ENCODE data around the gene DNAH6.
"Not testable (repeated sequence)": the region's sequence is repeated elsewhere in the genome, so short reads cannot be mapped to it uniquely, and the experiment has no call there.

DNAH6 gene

DNA sequence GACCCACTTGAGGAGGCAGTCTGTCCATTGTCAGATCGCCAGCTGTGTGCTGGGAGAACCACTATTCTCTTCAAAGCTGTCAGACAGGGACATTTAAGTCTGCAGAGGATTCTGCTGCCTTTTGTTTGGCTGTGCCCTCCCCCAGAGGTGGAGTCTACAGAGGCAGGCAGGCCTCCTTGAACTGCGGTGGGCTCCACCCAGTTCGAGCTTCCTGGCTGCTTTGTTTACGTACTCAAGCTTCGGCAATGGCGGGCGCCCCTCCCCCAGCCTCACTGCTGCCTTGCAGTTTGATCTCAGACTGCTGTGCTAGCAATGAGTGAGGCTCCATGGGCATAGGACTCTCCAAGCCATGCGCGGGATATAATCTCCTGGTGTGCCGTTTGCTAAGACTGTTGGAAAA is 5.3 kb upstream of the DNAH6 start:
- DNase-seq (ENCODE audit: low spot score) = not testable (repeated sequence)

DNA sequence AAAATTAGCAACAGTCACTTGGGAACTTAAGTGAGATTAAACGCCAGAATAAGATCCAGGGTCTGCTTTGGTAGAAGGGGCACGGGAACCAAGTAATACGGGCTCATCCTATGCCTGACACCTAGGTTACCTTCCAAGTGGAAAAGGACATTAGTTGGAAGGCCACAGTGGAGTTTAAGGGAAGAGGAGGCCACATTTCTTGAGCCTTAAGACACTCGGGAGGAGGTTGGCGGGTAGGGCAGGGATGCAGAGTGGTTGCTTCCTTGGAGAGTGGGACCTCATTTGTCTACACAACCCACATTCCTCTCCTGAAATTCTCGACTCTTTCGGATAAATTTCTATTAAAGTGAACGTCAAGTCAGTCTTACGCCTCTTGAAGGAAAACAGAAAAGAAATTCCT is 510 bp upstream of the DNAH6 start:
- DNase-seq (ENCODE audit: low spot score) = no peak

DNA sequence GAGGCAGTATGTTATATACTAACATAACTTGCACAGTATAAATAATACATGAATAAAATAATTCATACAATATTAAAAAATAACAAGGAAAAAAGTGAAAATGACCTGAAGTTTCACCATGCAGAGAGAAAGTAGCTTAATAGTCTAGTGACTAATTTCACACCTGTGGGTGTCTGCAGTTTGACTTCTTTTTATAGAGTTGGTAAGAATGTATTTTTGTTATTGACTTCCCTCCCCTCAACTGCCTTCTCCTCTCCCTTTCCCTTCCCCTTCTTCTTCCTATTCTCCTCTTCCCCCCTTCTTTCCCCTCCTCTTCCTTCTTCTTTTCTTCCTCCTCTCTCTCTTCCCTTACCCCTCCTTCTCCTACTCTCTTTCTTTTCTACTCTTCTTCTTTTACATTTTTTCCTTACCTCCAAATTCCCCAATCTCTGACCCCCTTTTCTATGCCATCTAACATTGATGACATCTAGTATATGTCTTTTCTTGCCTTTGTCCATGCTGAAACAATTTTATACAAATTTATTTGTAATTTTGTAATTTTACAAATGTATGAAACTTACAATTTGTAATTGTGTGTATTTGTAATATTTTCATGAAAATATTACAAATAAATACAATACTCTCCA is 3.1 kb downstream of the DNAH6 start:
- no peak for DNase-seq (ENCODE audit: low spot score)

DNA sequence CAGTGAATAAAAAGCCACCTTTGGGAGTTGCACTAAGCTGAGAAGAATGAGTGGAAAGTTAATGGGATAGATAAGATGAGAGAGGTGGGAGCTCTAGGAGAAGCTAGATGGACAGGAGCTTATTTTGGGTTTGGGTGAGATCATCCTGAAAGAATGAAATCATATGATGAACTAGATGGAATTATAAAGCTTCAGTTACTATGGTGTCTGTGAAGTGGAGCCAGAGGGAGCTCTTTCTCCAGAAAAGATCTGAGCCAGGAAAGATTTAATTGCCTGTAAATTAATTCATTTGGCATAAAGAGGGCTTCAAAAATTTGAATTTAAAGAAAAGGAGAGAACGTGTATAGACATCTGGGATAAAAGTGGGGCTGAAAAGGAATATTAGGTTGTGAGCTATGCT is 10.3 kb downstream of the DNAH6 start:
- DNase-seq (ENCODE audit: low spot score) = peak; percentile 16

DNA sequence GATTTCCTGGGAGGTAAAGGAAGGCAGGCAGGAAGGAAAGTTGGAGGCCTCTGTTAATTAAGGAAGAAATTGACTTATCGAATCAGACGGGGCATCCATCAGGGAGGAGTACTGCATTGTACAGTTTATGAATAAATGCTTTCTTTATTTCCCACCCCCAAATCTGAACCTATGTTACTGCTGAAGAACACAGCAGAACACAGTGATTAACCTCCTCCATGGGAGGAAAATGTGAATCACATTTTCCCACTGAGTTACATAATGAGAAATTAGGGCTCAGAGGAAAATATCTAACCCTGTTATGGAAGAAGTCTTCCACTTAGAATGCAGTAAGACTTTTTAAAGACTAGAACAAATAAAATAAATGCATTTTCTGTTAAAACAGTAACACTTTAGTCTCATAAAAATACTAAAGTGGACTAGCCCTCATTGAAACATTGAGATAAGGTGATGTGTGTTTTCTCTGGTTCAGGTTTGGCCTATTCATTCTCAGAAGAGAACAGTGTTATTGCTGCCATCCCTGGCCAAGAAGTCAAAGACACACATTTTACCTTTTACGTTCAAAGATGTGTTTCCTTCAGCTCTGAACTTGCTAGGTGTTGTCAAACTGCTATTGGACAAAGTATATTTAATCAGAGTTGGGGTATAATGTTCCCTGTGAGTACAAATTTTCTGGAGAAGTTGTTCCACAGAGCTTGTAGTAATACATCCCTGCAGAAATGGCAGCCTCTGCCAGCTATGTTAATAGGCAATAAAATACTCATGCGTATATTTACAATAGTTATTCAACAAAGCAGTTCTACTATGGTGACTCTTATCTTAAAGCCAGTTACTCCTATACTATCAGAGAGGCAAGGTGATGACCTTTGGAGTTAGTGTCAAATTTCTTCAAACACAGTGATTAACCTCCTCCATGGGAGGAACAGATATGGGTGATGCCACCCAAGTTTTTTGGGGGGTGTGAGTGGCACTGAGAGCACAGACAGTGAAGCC is 11.1 kb downstream of the DNAH6 start:
- DNase-seq (ENCODE audit: low spot score) = no peak

DNA sequence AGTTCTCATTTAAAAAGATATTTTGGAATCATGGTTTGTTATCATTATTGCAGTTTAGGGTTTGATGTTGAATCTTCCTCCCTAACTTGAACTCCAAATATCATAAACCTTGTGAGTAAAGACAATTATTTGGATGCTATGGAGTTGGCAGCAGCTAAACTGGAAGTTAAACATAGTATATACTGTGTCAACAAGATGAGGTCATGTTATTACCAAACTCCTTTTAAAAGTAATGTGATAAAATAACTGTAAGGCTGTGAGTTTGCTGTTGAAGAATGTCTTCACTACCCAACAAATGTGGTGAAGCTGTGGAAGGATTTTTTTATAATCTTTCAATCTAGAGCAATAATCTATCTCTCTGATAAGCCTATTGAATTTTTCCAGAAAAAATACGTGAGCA is 16.0 kb downstream of the DNAH6 start:
- DNase-seq (ENCODE audit: low spot score) = no peak

DNA sequence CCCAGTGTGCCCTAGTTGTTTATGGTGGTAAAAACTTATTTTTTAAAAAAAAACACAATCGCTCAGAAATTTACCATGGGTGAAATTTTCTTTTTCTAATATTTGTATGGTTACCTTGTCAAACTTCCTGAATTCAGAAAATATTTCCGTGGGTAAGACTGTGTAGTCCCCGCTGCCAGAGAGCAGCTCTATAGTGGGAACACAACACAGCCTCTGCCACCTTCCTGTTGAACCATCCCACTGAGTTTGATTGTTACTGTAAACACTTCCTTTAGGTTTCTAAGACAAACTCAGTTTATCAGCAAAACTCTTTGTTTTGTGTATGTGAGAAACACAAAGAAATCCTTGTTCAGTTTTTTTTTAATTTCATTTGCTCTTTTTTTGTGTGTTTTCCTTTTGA is 17.9 kb downstream of the DNAH6 start:
- DNase-seq (ENCODE audit: low spot score) = no peak

DNA sequence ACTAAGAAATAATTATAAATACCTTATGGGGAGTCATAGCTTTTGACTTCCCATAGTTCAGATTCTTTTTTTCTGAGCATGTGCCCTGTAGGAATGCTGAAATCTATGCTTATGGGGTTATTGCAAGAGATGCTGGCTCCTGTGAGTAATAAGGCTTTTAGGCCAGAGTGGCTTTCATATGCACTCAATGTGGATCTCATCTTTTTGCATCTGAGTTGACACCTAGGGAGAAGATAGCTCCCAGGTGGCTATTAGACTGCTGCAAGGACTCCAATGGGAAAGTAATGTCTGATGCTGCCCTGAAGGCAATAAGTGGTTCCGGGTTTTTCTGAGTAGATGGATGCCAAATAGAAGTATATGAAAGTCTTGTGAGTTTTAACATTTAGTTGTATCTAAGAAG is 21.0 kb downstream of the DNAH6 start:
- DNase-seq (ENCODE audit: low spot score) = no peak

DNA sequence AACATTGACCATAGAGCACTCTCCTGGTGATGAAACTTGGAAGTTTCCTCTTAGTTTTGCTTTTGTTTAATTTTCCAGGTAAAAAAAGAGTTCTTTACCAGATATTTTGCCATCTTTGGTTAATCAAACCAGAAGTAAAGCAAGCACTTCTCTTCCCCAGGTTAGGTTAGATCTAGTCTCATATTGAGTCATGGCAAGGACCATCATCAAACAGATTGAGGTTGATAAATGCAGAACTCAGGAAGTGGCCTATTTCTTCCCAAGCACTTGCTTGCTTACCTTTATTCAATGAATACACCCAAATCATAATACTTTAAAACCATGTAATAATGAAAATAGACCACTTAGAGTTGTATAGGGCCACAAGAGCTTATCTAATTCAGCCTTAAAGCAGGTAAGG is 23.4 kb downstream of the DNAH6 start:
- no peak for DNase-seq (ENCODE audit: low spot score)

DNA sequence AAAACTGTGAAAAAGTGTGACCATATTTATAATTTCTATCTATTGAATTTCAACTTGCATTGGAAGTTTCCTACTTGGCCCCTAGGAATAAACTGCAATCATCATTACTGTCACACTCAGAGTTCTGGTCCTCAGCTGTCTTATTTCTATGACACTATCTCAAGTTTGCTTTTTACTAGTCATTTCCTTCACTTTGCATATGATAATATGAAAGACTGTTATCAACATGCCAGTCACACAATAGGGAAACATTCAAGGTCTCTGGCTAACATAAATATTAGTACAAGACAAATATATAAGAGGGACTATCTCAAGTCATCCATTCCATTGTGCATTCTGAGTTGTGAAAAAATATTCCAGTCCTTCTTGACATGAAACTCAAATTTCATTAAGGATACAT is 28.7 kb downstream of the DNAH6 start:
- DNase-seq (ENCODE audit: low spot score) = no peak

DNA sequence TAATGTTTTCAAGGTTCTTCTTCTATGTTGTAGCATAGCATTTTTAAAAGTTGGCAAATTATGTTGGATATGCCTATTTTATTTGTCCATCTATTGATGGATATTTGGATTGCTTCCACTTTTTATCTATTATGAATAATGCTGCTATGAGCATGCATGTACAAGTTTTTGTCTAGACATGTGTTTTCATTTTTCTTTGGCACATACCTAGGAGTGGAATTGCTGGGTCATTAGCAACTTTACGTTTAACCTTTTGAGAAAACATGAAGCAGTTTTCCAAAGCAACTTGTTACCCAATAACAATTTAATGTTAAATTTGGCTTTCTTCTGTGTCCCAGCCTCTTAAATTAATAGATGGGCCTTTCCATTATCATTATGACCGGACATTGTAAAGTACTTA is 30.3 kb downstream of the DNAH6 start:
- no peak for DNase-seq (ENCODE audit: low spot score)

DNA sequence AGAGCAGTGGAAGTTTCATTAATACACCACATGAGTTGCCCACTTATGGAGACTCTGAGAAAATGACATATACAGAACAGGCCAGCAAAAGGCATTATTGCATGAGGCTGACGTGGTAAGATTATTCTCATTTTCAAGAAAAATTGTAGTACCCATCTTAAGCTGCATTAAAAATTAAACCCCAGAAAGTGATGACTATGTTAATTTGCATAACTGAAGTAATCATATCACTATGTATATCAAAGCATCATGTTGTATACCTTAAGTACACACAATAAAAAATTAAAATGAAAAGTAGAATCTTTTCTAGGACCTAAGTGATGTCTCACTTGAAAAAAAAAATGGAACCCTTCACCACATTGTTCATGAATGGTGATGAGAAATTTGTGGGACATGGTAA is 32.0 kb downstream of the DNAH6 start:
- DNase-seq (ENCODE audit: low spot score) = no peak

DNA sequence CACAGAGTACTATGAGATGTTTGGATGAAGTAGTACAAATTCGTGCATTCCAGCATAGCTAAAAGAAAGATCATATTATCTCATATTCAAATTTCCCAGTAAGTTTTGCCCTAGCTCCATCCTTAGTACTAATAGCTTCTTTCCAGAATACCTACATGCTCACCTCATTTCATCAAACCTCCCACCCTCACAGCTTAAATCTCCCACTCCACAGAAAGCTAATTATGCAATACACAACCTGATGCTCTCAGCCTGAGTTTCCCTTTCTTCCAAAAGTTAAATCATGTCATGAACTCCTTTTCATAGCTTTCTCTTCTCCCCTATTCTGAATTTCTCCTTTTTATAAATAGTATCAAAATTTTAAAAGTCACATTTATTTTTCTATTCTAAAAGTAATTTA is 34.6 kb downstream of the DNAH6 start:
- DNase-seq (ENCODE audit: low spot score) = no peak

DNA sequence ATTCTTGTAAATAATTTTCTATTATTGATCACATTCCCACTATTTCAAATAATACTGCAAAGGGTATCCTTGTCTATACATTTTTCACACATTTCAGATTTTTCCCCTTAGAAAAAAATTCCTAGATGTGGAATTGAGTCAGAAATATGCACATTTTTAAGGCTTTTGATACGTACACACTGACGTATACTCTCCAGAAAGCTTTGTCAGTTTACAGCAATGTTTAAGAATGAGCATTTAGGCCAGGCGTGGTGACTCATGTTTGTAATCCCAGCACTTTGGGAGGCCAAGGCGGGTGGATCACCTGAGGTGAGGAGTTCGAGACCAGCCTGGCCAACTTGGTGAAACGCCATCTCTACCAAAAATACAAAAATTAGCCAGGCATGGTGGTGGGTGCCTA is 35.2 kb downstream of the DNAH6 start:
- not testable (repeated sequence) for DNase-seq (ENCODE audit: low spot score)

DNA sequence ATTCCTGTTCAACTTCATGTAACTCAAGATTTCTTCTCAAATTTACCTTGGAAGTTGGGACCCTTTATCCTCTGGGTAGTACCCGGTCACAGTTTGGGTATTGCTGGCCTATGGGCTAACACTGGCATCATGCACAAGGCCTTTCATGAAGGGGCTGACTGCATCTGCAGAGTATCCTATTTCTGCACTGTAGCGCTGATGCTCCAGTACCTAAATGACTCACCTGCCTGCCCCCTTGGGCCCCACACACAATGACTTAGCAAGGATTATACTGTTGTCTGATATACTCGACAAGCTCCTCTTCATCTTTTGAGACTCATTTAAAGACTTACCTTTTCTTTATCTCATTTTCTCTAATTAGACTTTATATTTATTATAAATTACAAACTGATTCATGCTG is 39.9 kb downstream of the DNAH6 start:
- no peak for DNase-seq (ENCODE audit: low spot score)

DNA sequence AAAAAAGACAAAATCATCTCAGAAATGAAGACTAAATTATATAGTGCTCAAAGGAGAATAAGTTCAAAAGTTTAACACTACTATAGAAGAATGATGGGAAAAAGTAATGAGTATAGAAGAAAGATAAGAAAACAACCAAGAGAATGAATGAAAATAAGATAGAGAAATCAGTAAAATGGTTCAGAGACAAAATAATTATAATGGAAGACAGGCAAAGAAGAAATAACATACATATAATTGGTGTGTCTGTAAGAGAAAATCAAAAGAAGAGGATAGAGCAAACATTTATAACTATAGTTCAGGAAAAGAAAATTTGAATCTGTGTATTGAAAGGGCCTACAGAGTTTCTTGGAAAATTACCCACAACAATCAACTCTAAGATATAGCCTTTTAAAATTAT is 43.5 kb downstream of the DNAH6 start:
- DNase-seq (ENCODE audit: low spot score) = no peak

DNA sequence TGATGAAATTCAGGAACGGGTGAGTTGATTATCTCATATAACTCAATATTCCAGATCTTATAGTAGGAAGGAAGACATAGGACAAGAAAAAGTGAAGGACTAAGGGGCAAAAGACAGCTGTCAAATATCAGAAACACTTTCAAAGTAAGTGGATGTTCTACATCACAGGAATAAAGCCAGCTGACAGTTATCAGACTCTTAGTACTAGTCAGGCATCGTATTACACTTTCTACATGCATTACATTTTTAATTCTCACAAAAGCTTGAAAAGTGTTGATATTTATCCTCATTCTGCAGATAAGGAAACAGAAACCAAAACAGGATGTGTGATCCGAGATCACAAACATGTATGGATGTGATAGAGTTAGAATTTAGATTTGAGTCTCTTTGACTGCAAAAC is 63.4 kb downstream of the DNAH6 start:
- DNase-seq (ENCODE audit: low spot score) = no peak

DNA sequence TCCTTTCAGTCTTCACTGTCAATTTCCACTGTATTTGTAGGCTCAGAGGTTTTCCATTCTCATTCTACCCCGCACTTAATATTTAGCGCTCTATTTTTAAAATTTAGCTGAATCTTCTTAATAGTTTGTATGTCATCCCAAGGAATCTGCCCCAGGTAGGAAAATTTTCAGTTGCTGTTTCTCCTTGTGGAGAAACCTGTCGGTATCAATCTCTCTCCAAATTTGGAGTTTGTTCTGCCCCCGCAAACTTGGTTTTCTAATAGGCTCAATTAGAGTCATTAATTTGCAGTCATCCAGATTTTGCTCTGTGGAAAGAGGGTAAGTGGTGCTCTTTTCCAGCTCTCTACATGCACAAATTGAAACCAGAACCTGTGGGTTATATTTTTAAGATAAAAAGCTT is 87.6 kb downstream of the DNAH6 start:
- no peak for DNase-seq (ENCODE audit: low spot score)

DNA sequence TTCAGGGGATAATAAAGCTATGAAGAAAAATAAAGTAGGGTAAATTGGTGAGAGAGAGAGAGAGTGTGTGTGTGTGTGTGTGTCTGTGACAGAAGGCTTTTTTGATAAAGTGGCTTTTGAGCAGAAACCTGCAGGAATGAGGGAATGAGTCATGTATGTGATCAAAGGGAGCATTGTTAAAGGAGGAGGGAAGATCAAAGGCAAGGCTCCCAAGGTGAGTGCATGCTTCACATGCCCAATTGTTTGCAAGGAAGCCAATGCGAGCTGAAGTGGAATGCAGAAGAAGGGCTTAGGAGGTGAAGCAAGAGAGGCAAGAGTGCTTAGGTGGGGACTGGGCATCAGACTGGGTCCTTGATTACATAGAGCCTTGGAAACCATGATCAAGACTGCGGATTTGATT is 96.8 kb downstream of the DNAH6 start:
- no peak for DNase-seq (ENCODE audit: low spot score)

DNA sequence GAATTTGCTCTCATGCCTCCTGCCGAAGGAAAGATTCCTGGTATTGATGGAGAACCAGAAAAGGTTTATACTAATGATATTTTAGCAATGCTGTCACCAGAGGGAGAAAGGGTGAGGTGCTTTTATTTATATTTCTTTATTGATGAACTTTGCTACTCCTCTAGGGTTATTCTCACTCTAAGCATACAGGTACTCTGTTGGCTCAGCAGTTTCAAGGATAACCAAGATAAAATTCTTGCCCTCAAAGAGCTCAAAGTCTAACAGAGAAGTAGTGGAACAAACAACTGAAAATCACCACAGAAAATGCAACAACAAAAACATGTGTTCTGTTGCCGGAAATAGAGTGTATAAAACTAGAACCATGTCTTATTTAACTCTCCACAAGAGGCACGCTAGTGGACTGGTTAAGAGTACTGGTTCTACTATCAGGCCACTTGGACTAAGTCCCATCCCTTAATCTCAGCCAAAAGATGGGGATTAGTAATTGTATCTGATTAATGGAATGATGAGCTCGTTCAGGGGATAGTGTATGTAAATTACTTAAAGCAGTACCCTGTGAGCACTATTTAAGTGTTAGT is 103.6 kb downstream of the DNAH6 start:
- no peak for DNase-seq (ENCODE audit: low spot score)

DNA sequence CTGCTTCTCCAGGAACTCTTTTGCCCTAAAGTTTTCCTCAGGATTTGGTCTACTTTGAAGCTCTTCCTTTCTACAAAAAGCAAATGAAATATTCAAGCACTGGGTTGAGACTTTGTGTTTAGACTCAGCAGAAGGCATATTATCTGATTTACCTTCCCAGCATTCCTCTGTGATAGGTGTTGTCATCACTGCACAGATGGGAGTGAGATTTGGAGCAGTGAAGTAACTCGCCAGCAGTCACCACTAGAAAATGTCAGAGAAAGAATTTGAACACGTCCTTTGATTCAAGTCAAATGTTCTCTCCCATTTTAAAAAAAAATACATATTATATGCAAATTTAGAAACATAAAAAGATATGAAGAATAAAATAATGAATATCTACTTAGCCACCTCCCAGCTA is 112.2 kb downstream of the DNAH6 start:
- DNase-seq (ENCODE audit: low spot score) = no peak

DNA sequence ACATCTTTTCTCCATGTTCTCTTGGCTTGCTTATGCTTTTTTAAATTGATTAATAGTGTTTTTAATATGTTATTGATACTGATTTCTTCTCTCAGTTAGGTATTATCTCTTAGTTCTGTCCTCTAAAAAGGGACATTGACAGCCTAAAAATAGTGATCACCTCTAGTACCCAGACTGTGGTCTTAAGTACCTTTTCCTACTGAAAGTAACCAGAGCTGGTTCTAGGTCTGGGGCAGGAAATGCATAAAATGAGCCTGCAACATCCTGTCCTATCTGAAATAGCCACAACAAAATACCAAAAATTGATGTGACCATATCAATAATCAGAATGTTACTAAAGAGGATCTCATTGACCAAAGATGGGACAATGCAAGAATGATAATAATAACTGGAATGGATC is 113.3 kb downstream of the DNAH6 start:
- DNase-seq (ENCODE audit: low spot score) = no peak

DNA sequence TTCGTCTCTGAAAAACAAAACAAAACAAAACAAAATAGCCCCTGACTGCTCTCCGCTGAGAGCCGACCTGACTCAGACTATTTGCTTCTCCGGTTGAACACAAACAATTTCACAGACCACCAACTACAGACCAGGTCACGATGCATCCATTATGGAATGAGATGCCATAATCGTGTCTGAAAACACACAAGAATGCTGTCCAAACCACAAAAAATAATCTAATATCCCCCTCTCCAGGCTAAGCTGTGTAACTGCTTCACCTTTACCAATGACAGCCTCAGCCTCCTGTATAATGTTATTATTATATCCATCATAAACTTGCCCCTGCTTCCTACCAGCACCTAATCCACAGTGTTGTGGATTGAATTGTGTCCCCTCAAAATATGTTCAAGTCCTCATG is 114.7 kb downstream of the DNAH6 start:
- DNase-seq (ENCODE audit: low spot score) = peak; percentile 65

Data from AG20443 (cell line).